Tibial artery (tissue), 4 donors: ENCODE results near the gene RNF112.

Source experiments
- DNase-seq, 2 donors: peaks; one replicate each; pipeline ENCODE4 v3.0.0-alpha.2; 2019
- H3K27ac ChIP-seq, 2 donors: fragments of 200-600 bp; sonication (generic) in 1 of 2; 1 replicate in 1 of 2; 2 replicates in 1 of 2; pipeline ENCODE4 v1.5.1; 2018 to 2019; ENCODE audit warnings: mild to moderate bottlenecking in 1 of 2
- H3K27me3 ChIP-seq, 2 donors: fragments of 200-600 bp; sonication (generic) in 1 of 2; one replicate each; pipeline versions ENCODE4 v1.5.1 to v1.6.0; 2016 to 2019
- H3K36me3 ChIP-seq, 3 donors: fragments of 200-600 bp; sonication (generic) in 2 of 3; one replicate each; pipeline ENCODE4 v1.5.1; 2016 to 2019; ENCODE audit warnings: mild to moderate bottlenecking in 2 of 3
- H3K4me1 ChIP-seq, 4 donors: fragments of 200-600 bp; sonication (generic) in 2 of 4; 1 replicate in 3 of 4; 2 replicates in 1 of 4; pipeline ENCODE4 v1.5.1; 2016 to 2019
- H3K4me3 ChIP-seq, 2 donors: fragments of 200-600 bp; sonication (generic) in 1 of 2; 1 replicate in 1 of 2; 2 replicates in 1 of 2; pipeline ENCODE4 v1.5.1; 2018 to 2019; ENCODE audit warnings: mild to moderate bottlenecking in 2 of 2
- H3K9me3 ChIP-seq, 3 donors: fragments of 200-600 bp; sonication (generic) in 1 of 3; one replicate each; pipeline ENCODE4 v1.5.1; 2016 to 2019
- CTCF ChIP-seq, 2 experiments: fragments of 200-600 bp in 1 of 2; fragments of 450-650 bp in 1 of 2; IDR thresholded peaks; one replicate each; pipeline ENCODE4 v1.5.1; 2017 to 2019; ENCODE audit warnings: antibody characterized with exemption in 2 of 2, mild to moderate bottlenecking in 1 of 2, moderate library complexity in 1 of 2
- intact Hi-C: fragments of 100-400 bp; cut with DNase I; formaldehyde crosslinking; loops from one replicate; pipeline ENCODE4 v1.15.0; 2023; ENCODE audit warnings: low total_unique reads

Gene RNF112

GRCh38 chr17:19371259-19372010 lies 39.6 kb upstream of the RNF112 start:
- peaks cover 0 to 27% (median 9%) of the 10 kb centered on the region in 4 donors for H3K4me1 ChIP-seq
- no peaks in the 10 kb centered on the region for H3K9me3 ChIP-seq
- no peak overlapping the region for H3K4me3 ChIP-seq
- TF ChIP-seq CTCF (IDR thresholded peaks at IDR 0.05): no peak
- H3K27ac ChIP-seq: no peak overlapping the region
- intact Hi-C loops: no loop called here
- no peaks in the 10 kb centered on the region for H3K27me3 ChIP-seq
- H3K36me3 ChIP-seq: no peaks in the 10 kb centered on the region
- peak in 1 of 2 donors; percentile 2 for DNase-seq

- no peaks in the 10 kb centered on the region for H3K9me3 ChIP-seq
- H3K4me3 ChIP-seq: no peak overlapping the region
- H3K36me3 ChIP-seq: no peaks in the 10 kb centered on the region
- H3K27me3 ChIP-seq: no peaks in the 10 kb centered on the region
- no peak for TF ChIP-seq CTCF (IDR thresholded peaks at IDR 0.05)
- DNase-seq: no peak
- intact Hi-C loops: no loop called here
- no peak overlapping the region for H3K27ac ChIP-seq
- H3K4me1 ChIP-seq: peaks cover 0 to 30% (median 12%) of the 10 kb centered on the region in 4 donors
These were observed 39.0 kb upstream of the RNF112 start for GRCh38 chr17:19372011-19372370.

- TF ChIP-seq CTCF (IDR thresholded peaks at IDR 0.05): no peak
- Histone ChIP-seq H3K36me3 (no peaks in the 10 kb centered on the region), H3K27ac (no peak overlapping the region), H3K4me1 (peaks cover 0 to 34% (median 14%) of the 10 kb centered on the region in 4 donors), H3K9me3 (no peaks in the 10 kb centered on the region), H3K4me3 (no peak overlapping the region), H3K27me3 (no peaks in the 10 kb centered on the region)
- intact Hi-C loops: no loop called here
- DNase-seq: no peak
These were observed 38.6 kb upstream of the RNF112 start for GRCh38 chr17:19372439-19372838.

- H3K9me3 ChIP-seq: no peaks in the 10 kb centered on the region
- DNase-seq: no peak
- no peaks in the 10 kb centered on the region for H3K27me3 ChIP-seq
- intact Hi-C loops: no loop called here
- TF ChIP-seq CTCF (IDR thresholded peaks at IDR 0.05): no peak
- no peak overlapping the region for H3K4me3 ChIP-seq
- H3K27ac ChIP-seq: no peak overlapping the region
- no peaks in the 10 kb centered on the region for H3K36me3 ChIP-seq
- H3K4me1 ChIP-seq: peaks cover 0 to 29% (median 11%) of the 10 kb centered on the region in 4 donors
These were observed 38.0 kb upstream of the RNF112 start for GRCh38 chr17:19372866-19373504.

GRCh38 chr17:19374136-19374535 lies 36.9 kb upstream of the RNF112 start:
- TF ChIP-seq CTCF (IDR thresholded peaks at IDR 0.05): no peak
- Histone ChIP-seq H3K27ac (no peak overlapping the region), H3K4me1 (peaks cover 0 to 22% (median 11%) of the 10 kb centered on the region in 4 donors), H3K9me3 (no peaks in the 10 kb centered on the region), H3K36me3 (no peaks in the 10 kb centered on the region), H3K4me3 (no peak overlapping the region), H3K27me3 (no peaks in the 10 kb centered on the region)
- DNase-seq: no peak
- intact Hi-C loops: no loop called here
